HepG2 (cell line): Measurements from ENCODE around the gene LORICRIN.

Source experiments
- CTCF ChIP-seq: sonication (generic); formaldehyde crosslinking; IDR thresholded peaks from 2 replicates; pipeline ENCODE4 v1.5.0; 2020; ENCODE audit warnings: mild to moderate bottlenecking, missing genetic modification reagents, moderate library complexity
- FOXM1 ChIP-seq: sonication (generic); formaldehyde crosslinking; IDR thresholded peaks from 2 replicates; pipeline ENCODE4 v1.5.0; 2020; ENCODE audit warnings: missing genetic modification reagents
- POLR2AphosphoS5 ChIP-seq: IDR thresholded peaks from 2 replicates; pipeline ENCODE4 v1.6.1; 2012; ENCODE audit warnings: low read depth, low read length
- SNAPC4 ChIP-seq: sonication (generic); formaldehyde crosslinking; IDR thresholded peaks from 2 replicates; pipeline ENCODE4 v1.4.0; 2020; ENCODE audit warnings: mild to moderate bottlenecking, missing genetic modification reagents
- ZBTB43 ChIP-seq: sonication (generic); formaldehyde crosslinking; conservative IDR thresholded peaks from 2 replicates; pipeline ENCODE4 v1.4.0; 2020; ENCODE audit warnings: missing genetic modification reagents
- ZNF12 ChIP-seq: sonication (generic); formaldehyde crosslinking; IDR thresholded peaks from 2 replicates; pipeline ENCODE4 v1.5.0; 2020; ENCODE audit warnings: missing genetic modification reagents
- ZNF274 ChIP-seq: sonication (generic); formaldehyde crosslinking; IDR thresholded peaks from 2 replicates; pipeline ENCODE4 v1.5.1; 2020; ENCODE audit warnings: mild to moderate bottlenecking, missing genetic modification reagents
- ZNF281 ChIP-seq: sonication (generic); formaldehyde crosslinking; IDR thresholded peaks from 2 replicates; pipeline ENCODE4 v1.4.0; 2020; ENCODE audit warnings: missing genetic modification reagents, borderline replicate concordance

- TF ChIP-seq CTCF (CRISPR knock-in tag): no peak
- no peak for TF ChIP-seq SNAPC4 (CRISPR knock-in tag)
- TF ChIP-seq FOXM1 (CRISPR knock-in tag): no peak
- no peak for TF ChIP-seq POLR2AphosphoS5
- no peak for TF ChIP-seq ZNF281 (CRISPR knock-in tag)
- TF ChIP-seq ZNF12: no peak
- TF ChIP-seq ZBTB43 (CRISPR knock-in tag): no peak
- no peak for TF ChIP-seq ZNF274
Observed at GRCh38 chr1:153259387-153259786, at the start of gene LORICRIN.
